Osteocyte (in vitro differentiated cells): ENCODE data around the gene HMCES. TPM values are rescaled to one million over a fixed set of nuclear protein-coding genes. Genes with fewer than 3 reads are reported as not detected.
"Not testable (repeated sequence)": the region's sequence is repeated elsewhere in the genome, so short reads cannot be mapped to it uniquely, and the experiment has no call there.

Experiments
- DNase-seq: peaks from one replicate; pipeline ENCODE4 v3.0.0; 2021; ENCODE audit warnings: mixed read lengths; ENCODE audit not compliant: unreplicated experiment; ENCODE audit errors: extremely low spot score
- H3K27ac Mint-ChIP-seq: one replicate; pipeline ENCODE4 v1.8.0; 2021; ENCODE audit warnings: mild to moderate bottlenecking, mixed read lengths; ENCODE audit not compliant: unreplicated experiment
- H3K27me3 Mint-ChIP-seq: one replicate; pipeline ENCODE4 v1.8.0; 2021; ENCODE audit warnings: mixed read lengths; ENCODE audit not compliant: unreplicated experiment
- H3K36me3 Mint-ChIP-seq: one replicate; pipeline ENCODE4 v1.8.0; 2021; ENCODE audit warnings: mixed read lengths; ENCODE audit not compliant: unreplicated experiment
- H3K4me1 Mint-ChIP-seq: one replicate; pipeline ENCODE4 v1.8.0; 2021; ENCODE audit warnings: mixed read lengths; ENCODE audit not compliant: unreplicated experiment
- H3K4me3 Mint-ChIP-seq: one replicate; pipeline ENCODE4 v1.8.0; 2021; ENCODE audit warnings: mild to moderate bottlenecking, moderate library complexity, mixed read lengths; ENCODE audit not compliant: unreplicated experiment
- H3K9me3 Mint-ChIP-seq: one replicate; pipeline ENCODE4 v1.8.0; 2021; ENCODE audit warnings: mixed read lengths; ENCODE audit not compliant: unreplicated experiment
- total RNA-seq: library from RNA; stranded (reverse); gene quantifications from 2 replicates; pipeline ENCODE4 v1.2.1, GENCODE V29; 2021
- TF ChIP-seq, protein P1 (sequence below): fragments of 200-600 bp; sonication (generic); IDR thresholded peaks from 2 replicates; pipeline ENCODE4 v1.5.0; 2021; ENCODE audit warnings: antibody characterized with exemption, mild to moderate bottlenecking, moderate library complexity

Gene HMCES
- total RNA-seq, 1 donor from 2014 or later: 24.7 TPM

DNA sequence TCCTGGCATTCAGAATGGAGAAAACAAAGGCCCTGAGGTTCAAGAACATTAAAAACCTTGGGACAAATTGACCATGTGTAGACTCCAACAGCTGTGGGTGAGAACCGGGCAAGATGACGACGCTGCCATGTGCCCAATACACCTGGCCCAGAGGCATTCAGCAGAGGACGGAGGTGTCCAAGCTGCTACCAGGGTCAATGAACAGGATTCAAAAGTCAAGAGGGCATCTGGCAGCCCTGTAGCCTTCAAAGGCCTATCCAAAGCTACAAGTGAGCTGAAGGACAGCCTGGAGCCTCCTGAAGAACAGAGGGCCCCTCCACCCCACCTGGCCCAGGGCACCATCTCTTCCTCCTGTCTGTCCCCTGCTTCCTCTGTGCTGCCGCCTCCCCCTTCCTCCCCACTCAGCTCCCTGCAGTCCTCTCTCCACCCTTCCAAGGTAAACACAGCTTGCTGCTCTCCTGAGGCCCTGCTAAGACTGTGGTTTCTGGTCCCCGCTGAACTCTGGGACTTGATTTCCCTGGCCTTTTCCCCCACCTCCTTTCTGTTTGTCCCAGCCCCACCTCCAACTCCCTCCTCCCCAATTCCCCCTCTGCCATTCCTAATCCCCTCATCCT lies 57.5 kb downstream of the HMCES start:
- Mint-ChIP-seq H3K4me3 (no peak overlapping the region), H3K36me3 (no peaks in the 10 kb centered on the region), H3K27me3 (no peaks in the 10 kb centered on the region), H3K9me3 (no peaks in the 10 kb centered on the region), H3K4me1 (peaks cover 3% of the 10 kb centered on the region), H3K27ac (no peak overlapping the region)
- DNase-seq: no peak
- TF ChIP-seq, protein P1, sequence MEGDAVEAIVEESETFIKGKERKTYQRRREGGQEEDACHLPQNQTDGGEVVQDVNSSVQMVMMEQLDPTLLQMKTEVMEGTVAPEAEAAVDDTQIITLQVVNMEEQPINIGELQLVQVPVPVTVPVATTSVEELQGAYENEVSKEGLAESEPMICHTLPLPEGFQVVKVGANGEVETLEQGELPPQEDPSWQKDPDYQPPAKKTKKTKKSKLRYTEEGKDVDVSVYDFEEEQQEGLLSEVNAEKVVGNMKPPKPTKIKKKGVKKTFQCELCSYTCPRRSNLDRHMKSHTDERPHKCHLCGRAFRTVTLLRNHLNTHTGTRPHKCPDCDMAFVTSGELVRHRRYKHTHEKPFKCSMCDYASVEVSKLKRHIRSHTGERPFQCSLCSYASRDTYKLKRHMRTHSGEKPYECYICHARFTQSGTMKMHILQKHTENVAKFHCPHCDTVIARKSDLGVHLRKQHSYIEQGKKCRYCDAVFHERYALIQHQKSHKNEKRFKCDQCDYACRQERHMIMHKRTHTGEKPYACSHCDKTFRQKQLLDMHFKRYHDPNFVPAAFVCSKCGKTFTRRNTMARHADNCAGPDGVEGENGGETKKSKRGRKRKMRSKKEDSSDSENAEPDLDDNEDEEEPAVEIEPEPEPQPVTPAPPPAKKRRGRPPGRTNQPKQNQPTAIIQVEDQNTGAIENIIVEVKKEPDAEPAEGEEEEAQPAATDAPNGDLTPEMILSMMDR: no peak

DNA sequence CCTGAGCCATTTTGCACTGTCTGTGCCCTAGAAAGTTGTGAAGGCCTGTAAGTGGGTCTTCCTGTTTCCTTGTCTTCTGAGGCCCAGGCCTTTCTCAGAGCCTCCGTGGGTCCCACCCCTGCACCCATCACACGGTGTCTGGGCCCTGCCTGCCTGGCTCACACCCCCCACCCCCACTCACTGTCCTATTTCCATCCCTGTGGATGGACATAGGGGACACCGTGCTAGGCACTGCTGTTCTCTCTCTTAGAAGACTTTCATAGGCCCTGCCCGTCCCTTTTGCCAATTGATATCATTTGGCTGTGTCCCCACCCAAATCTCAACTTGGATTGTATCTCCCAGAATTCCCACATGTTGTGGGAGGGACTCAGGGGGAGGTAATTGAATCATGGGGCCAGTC lies 59.0 kb downstream of the HMCES start:
- not testable (repeated sequence) for H3K27me3 Mint-ChIP-seq, H3K4me1 Mint-ChIP-seq, H3K9me3 Mint-ChIP-seq, DNase-seq, H3K27ac Mint-ChIP-seq, H3K36me3 Mint-ChIP-seq, H3K4me3 Mint-ChIP-seq

DNA sequence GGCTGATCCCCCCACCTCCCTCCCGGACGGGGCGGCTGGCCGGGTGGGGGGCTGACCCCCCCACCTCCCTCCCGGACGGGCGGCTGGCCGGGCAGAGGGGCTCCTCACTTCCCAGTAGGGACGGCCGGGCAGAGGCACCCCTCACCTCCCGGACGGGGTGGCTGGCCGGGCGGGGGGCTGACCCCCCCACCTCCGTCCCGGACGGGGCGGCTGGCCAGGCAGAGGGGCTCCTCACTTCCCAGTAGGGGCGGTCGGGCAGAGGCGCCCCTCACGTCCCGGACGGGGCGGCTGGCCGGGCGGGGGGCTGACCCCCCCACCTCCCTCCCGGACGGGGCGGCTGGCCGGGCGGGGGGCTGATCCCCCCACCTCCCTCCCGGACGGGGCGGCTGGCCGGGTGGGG lies 60.5 kb downstream of the HMCES start:
- not testable (repeated sequence) for H3K27me3 Mint-ChIP-seq, H3K4me1 Mint-ChIP-seq, H3K27ac Mint-ChIP-seq, H3K4me3 Mint-ChIP-seq, H3K36me3 Mint-ChIP-seq, H3K9me3 Mint-ChIP-seq, DNase-seq

DNA sequence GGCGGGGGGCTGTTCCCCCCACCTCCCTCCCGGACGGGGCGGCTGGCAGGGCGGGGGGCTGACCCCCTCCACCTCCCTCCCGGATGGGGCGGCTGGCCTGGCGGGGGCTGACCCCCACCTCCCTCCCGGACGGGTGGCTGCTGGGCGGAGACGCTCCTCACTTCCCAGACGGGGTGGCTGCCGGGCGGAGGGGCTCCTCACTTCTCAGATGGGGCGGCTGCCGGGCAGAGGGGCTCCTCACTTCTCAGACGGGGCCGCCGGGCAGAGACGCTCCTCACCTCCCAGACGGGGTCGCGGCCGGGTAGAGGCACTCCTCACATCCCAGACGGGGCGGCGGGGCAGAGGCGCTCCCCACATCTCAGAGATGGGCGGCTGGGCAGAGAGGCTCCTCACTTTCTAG lies 61.2 kb downstream of the HMCES start:
- not testable (repeated sequence) for H3K4me1 Mint-ChIP-seq, DNase-seq, H3K9me3 Mint-ChIP-seq, H3K36me3 Mint-ChIP-seq, H3K27me3 Mint-ChIP-seq, H3K4me3 Mint-ChIP-seq, H3K27ac Mint-ChIP-seq

DNA sequence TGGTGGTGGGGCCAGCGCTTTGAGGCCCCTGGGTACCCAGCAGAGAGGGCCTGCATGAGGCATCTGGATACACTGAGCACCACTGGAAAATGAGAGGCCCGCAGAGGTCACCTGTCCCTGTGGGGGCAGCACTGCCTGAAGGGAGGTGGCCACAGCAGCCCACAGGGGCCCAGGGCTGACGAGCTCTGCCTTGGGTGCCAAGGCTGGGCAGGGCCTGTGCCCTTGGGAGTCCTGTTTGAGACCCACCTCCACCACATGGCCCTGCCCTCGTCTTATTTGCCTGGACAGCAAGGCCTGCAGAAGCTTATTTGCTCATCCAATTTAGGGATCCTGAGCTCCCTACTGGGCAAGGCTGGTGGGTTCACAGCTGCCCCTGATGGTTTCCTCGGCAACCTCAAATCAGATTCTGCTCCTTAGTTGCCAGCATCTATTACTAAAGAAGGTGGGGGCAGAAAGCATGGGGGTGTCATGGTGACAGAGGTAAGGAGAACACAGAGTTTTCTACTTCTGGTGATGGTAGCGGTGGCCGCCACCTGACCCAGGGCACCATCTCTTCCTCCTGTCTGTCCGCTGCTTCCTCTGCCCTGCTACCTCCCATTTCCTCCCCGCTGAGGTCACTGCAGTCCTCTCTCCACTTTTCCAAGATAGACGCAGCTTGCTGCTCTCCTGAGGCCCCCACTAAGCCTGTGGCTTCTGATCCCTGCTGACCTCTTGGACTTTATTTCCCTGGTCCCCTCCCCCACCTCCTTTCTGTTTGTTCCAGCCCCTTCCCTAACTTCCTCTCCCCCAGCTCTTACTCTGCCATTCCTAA lies 62.9 kb downstream of the HMCES start:
- DNase-seq: no peak
- H3K27ac Mint-ChIP-seq: no peak overlapping the region
- TF ChIP-seq, protein P1: no peak
- no peak overlapping the region for H3K4me3 Mint-ChIP-seq
- no peaks in the 10 kb centered on the region for H3K9me3 Mint-ChIP-seq
- peaks cover 2% of the 10 kb centered on the region for H3K4me1 Mint-ChIP-seq
- H3K27me3 Mint-ChIP-seq: peaks cover 8% of the 10 kb centered on the region
- no peaks in the 10 kb centered on the region for H3K36me3 Mint-ChIP-seq

DNA sequence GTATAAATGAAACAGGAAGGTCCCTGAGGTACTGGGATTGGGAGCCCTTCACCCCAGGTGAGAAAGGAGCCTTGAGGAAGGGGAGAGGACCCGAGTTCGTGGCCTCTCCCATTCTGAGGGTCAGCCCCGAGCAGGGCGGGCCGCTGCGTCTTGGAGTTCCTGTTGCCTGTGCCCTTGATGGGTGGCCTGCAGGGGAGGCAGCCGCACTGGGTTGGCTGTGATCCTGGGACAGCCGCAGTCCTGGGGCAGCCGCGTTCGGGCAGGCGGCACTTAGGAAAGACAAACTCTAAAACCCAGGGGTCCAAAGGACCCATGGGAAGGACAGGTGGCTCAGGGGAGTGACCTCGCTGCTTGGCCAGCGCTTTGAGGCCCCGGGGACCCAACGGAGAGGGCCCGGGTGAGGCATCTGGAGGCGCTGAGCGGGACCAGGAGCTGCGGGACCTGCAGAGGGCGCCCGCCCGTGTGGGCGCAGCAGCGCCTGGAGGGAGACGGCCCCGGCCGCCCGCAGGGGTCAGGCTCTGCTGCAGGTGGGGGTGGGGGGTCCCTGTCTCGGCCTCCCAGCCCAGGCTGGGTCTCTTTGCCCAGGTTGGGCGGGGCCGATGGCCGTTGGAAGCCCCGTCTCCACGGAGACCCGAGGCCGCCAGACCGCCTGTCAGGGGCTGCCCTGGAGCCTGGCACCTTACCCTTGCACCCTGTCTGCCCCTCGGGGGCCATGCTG lies 65.1 kb downstream of the HMCES start:
- Mint-ChIP-seq H3K27me3 (peaks cover 10% of the 10 kb centered on the region), H3K4me3 (no peak overlapping the region), H3K36me3 (no peaks in the 10 kb centered on the region), H3K27ac (no peak overlapping the region), H3K9me3 (no peaks in the 10 kb centered on the region), H3K4me1 (peaks cover 4% of the 10 kb centered on the region)
- DNase-seq: no peak
- TF ChIP-seq, protein P1: no peak
